Astrocyte of the spinal cord (primary cell): ENCODE data around the gene WDPCP.
A peak's percentile ranks its signal among the peaks of the same experiment; 100 is the strongest.
"Not testable (repeated sequence)": the region's sequence is repeated elsewhere in the genome, so short reads cannot be mapped to it uniquely, and the experiment has no call there.

Experiments
- DNase-seq: peaks from one replicate; pipeline ENCODE4 v3.0.0; 2011; ENCODE audit warnings: low read depth, low spot score
- H3K4me3 ChIP-seq: 2 replicates; pipeline ENCODE4 v1.5.1; 2011; ENCODE audit warnings: low read depth, mild to moderate bottlenecking, low read length, moderate library complexity
- CTCF ChIP-seq: IDR thresholded peaks from 2 replicates; pipeline ENCODE4 v1.5.1; 2012; ENCODE audit warnings: low read depth, mild to moderate bottlenecking, low read length, inconsistent platforms
- in situ Hi-C: cut with HindIII; loops from 2 replicates; pipeline ENCODE4 v1.10.0; 2017; ENCODE audit warnings: low sequenced_read_pairs

The WDPCP gene

GRCh38 chr2:63569740-63570139 is 18.5 kb downstream of the WDPCP start:
- TF ChIP-seq CTCF = no peak
- DNase-seq = no peak
- in situ Hi-C loops = no loop called here
- no peak overlapping the region for H3K4me3 ChIP-seq

- no peak for TF ChIP-seq CTCF
- no peak overlapping the region for H3K4me3 ChIP-seq
- no peak for DNase-seq
- in situ Hi-C loops = no loop called here
Observed at GRCh38 chr2:63562751-63563150, 25.5 kb downstream of the WDPCP start.

GRCh38 chr2:63558922-63559321 is 29.4 kb downstream of the WDPCP start:
- H3K4me3 ChIP-seq, DNase-seq, in situ Hi-C loops: not testable (repeated sequence)

- DNase-seq, in situ Hi-C loops, H3K4me3 ChIP-seq: not testable (repeated sequence)
Observed at GRCh38 chr2:63557819-63558218, 30.5 kb downstream of the WDPCP start.

- in situ Hi-C loops = no loop called here
Observed at GRCh38 chr2:63555931-63556330, 32.3 kb downstream of the WDPCP start.

GRCh38 chr2:63555299-63555698 is 33.0 kb downstream of the WDPCP start:
- H3K4me3 ChIP-seq = no peak overlapping the region
- in situ Hi-C loops = no loop called here
- DNase-seq = no peak
- TF ChIP-seq CTCF = no peak

More at GRCh38 chr2:63555931-63556330, 32.3 kb downstream of the WDPCP start:
- DNase-seq = no peak
- no peak for TF ChIP-seq CTCF
- H3K4me3 ChIP-seq = no peak overlapping the region

- peak; percentile 52 for DNase-seq
- in situ Hi-C loops = no loop called here
- no peak for TF ChIP-seq CTCF
- H3K4me3 ChIP-seq = no peak overlapping the region
Observed at GRCh38 chr2:63553049-63553448, 35.2 kb downstream of the WDPCP start.

- in situ Hi-C loops = no loop called here
- H3K4me3 ChIP-seq = no peak overlapping the region
- no peak for DNase-seq
- TF ChIP-seq CTCF = no peak
Observed at GRCh38 chr2:63545023-63545422, 43.3 kb downstream of the WDPCP start.
